GM12873 (cell line): ENCODE data around the gene SENP7.

Experiments
- TF ChIP-seq, protein P1 (sequence below): IDR thresholded peaks from 2 replicates; pipeline ENCODE4 v1.5.1; 2012; ENCODE audit warnings: low read depth, mild to moderate bottlenecking, moderate library complexity, low read length, control low read depth; ENCODE audit not compliant: insufficient read depth; ENCODE audit errors: missing control alignments

Gene SENP7

DNA sequence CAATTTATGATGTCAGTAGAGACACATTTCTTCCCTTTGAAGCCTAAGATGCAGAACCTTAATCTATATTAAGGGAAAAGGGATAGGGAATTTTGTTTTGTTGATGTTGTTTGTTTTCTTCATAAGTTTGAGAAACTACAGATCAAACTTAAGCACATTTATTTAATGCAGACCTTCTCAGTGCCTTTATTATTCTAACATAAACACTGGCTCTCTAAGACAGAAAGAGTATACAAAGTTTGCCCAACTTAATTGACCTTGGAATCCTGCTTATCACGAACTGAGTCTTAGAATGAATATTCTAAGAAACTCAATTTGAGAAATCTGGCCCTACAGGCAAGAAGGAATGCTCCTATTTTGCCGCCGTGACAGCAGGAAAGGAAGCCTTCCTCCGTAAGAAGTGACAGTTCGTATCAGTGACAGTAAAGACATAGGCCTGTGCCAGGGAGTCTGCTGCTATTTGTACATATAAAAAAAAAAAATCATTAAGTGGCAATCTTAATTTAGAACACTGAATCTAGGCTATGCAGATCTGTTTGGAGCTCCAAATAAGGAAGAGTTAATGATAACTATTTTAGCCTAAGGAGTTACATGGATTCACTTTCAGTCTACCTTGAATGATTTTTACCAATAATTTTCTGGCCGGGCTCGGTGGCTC is 183.9 kb downstream of the SENP7 start:
- TF ChIP-seq, protein P1, sequence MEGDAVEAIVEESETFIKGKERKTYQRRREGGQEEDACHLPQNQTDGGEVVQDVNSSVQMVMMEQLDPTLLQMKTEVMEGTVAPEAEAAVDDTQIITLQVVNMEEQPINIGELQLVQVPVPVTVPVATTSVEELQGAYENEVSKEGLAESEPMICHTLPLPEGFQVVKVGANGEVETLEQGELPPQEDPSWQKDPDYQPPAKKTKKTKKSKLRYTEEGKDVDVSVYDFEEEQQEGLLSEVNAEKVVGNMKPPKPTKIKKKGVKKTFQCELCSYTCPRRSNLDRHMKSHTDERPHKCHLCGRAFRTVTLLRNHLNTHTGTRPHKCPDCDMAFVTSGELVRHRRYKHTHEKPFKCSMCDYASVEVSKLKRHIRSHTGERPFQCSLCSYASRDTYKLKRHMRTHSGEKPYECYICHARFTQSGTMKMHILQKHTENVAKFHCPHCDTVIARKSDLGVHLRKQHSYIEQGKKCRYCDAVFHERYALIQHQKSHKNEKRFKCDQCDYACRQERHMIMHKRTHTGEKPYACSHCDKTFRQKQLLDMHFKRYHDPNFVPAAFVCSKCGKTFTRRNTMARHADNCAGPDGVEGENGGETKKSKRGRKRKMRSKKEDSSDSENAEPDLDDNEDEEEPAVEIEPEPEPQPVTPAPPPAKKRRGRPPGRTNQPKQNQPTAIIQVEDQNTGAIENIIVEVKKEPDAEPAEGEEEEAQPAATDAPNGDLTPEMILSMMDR: no peak

DNA sequence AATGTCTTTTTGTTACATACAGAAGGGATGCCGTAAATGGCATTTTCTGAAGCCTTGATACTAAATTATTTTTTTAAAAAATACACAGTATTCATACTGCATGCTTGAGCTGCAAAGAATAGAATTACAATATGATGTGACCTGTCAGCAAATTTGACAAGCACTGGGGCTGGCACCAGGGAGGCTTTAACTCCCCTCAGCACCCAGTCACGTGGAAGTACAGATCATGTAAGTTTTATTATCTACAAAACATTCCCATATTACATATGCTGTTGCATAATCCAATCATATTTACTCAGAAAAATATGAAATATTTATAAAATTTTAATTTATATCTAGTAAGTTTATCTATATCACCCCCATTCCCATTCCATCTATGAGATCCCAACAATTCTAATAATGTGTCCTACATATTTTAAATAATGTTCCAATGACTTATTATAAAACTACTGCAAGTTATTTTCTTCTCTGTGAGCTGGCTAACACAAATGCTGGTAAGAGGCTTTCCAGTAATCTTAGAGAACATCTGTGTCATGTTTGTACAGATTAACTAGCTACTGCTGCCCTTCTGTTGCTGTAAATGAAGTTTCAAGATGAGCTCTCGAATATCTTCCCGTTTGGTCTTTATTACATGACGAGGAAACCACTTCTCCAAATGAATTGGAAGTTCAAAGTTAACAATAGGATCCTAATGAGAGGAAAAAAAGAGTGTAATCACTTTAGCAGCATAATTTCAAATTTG is 187.4 kb downstream of the SENP7 start:
- TF ChIP-seq, protein P1: no peak

DNA sequence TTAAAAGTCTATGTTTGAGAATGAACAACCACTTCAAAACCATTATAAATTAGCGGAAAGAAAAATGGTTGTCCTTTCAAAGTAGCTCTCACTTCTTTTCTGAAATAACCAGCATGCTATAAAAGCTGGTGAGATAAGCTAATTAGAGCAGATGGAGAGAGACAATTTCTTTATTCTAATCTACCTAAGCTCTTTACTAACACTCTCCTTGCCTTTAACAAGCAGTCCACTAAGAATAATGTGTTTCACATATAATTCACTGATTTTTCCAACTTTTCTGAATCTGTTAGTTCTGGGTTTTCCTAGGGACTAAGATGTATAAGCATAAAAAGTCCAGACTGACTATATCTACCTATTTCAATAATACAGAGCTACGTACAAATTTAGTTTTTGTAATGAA is 192.5 kb downstream of the SENP7 start, which contains the start of gene IMPG2:
TSS of gene IMPG2 (minus strand) at position 101 of the 400 bp plus-strand sequence. CDS start 203 bp downstream, outside the sequence.
- TF ChIP-seq, protein P1: no peak

DNA sequence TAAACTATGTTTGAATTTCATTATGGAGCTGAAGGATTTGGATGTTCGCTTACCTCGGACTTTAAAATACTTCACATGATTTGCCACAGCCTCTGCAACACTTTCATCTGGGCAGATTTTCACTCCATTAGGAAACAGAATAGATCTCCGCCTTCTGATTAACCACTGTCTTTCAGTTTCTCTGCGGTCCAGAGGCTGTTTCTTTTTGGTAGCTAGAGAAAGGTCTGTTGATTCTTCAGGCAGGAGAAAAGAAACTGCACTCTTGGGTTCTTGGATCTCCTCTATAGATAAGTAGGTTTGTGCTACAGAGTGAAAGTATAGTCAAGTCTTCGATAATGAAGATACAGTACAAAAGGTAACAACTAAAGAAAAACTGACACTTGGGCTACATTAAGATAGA is 193.5 kb downstream of the SENP7 start:
- TF ChIP-seq, protein P1: no peak

DNA sequence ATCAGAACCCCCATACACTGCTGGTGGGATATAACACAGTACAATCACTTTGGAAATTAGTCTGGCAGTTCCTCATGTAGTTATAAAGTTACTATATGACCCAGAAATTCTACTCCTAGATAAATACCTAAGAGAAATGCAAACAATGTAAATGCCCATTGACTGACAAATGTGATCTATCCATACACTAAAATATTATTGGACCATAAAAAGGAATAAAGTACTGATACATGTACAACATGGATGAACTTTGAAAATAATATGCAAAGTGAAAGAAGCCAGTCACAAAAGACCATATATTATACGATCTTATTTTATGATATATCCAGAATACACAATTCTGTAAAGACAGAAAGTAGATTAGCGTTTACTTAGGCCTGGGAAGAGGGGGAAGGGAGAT is 200.5 kb downstream of the SENP7 start:
- TF ChIP-seq, protein P1: no peak

DNA sequence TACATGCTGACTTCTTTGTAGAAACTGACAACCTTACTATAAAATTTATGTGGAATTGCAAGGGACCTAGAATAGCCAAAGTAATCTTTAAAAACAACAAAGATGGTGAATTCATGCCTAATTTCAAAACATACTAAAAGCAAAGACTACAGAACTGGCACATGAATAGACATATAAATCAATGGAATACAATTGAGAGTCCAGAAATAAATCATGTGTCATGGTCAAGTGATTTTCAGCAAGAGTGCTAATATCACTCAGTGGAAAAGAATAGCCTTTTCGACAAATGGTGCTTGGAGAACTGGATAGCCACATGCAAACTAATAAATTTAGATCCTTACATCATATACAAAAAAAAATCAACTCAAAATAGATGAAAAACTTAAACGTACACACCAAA is 201.3 kb downstream of the SENP7 start:
- TF ChIP-seq, protein P1: no peak

DNA sequence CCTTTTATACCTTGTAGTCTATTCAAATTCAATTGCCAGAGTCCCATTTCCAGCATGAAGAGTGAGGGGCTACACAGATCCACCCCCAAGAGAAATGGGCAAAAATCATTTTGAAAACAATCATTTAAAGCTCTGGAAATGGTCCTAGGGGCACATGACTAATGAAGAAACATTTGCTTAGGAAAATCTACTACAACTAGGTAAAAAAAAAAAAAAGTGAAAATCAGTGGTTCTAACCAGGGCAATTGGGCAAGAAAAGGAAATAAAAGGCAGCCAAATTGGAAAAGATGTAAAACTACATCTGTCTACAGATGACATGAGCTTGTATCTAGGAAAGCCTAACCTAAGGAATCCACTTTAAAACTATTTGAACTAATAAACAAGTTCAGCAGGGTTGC is 202.0 kb downstream of the SENP7 start:
- TF ChIP-seq, protein P1: no peak
